HepG2 (cell line): ENCODE results near the gene TADA2B. TPM values are rescaled to one million over a fixed set of nuclear protein-coding genes. Genes with fewer than 3 reads are reported as not detected.
A peak's percentile ranks its signal among the peaks of the same experiment; 100 is the strongest.

Experiments used
- CENPT ChIP-seq: sonication (generic); formaldehyde crosslinking; IDR thresholded peaks from 2 replicates; pipeline ENCODE4 v1.8.0; 2022; ENCODE audit warnings: low read depth, mild to moderate bottlenecking, moderate library complexity, missing genetic modification reagents
- DZIP1 ChIP-seq: sonication (generic); formaldehyde crosslinking; IDR thresholded peaks from 2 replicates; pipeline ENCODE4 v1.5.0; 2020; ENCODE audit warnings: mild to moderate bottlenecking, missing genetic modification reagents
- ESRRA ChIP-seq: sonication (generic); formaldehyde crosslinking; IDR thresholded peaks from 2 replicates; pipeline ENCODE4 v1.5.1; 2020; ENCODE audit warnings: mild to moderate bottlenecking, low read depth, missing genetic modification reagents
- HOXA3 ChIP-seq: sonication (generic); formaldehyde crosslinking; IDR thresholded peaks from 2 replicates; pipeline ENCODE4 v1.5.0; 2020; ENCODE audit warnings: missing genetic modification reagents
- IRF1 ChIP-seq: sonication (generic); formaldehyde crosslinking; IDR thresholded peaks from 2 replicates; pipeline ENCODE4 v1.4.0; 2020; ENCODE audit warnings: low read depth, mild to moderate bottlenecking, missing genetic modification reagents
- MEIS1 ChIP-seq: sonication (generic); formaldehyde crosslinking; IDR thresholded peaks from 2 replicates; pipeline ENCODE4 v1.9.0; 2021; ENCODE audit warnings: mild to moderate bottlenecking, missing genetic modification reagents, moderate library complexity, borderline replicate concordance
- NKX3-1 ChIP-seq: sonication (generic); formaldehyde crosslinking; IDR thresholded peaks from 2 replicates; pipeline ENCODE4 v1.5.0; 2020; ENCODE audit warnings: missing genetic modification reagents
- PHF20 ChIP-seq: sonication (generic); formaldehyde crosslinking; IDR thresholded peaks from 2 replicates; pipeline ENCODE4 v1.5.0; 2020; ENCODE audit warnings: mild to moderate bottlenecking, missing genetic modification reagents
- POGK ChIP-seq: sonication (generic); formaldehyde crosslinking; conservative IDR thresholded peaks from 2 replicates; pipeline ENCODE4 v1.8.0; 2022; ENCODE audit warnings: mild to moderate bottlenecking, moderate library complexity, missing genetic modification reagents
- POLR2A ChIP-seq, 2 experiments: IDR thresholded peaks; 2 replicates each; pipeline ENCODE4 v1.6.1; 2011; ENCODE audit warnings: low read depth in 2 of 2, low read length in 2 of 2, mild to moderate bottlenecking in 1 of 2, moderate library complexity in 1 of 2; ENCODE audit not compliant: insufficient read depth in 1 of 2
- POLR2AphosphoS5 ChIP-seq: IDR thresholded peaks from 2 replicates; pipeline ENCODE4 v1.6.1; 2012; ENCODE audit warnings: low read depth, low read length
- PRMT3 ChIP-seq: sonication (generic); formaldehyde crosslinking; IDR thresholded peaks from 2 replicates; pipeline ENCODE4 v1.8.1; 2022; ENCODE audit warnings: low read depth, mild to moderate bottlenecking, moderate library complexity, missing genetic modification reagents, borderline replicate concordance
- SP140L ChIP-seq: sonication (generic); formaldehyde crosslinking; IDR thresholded peaks from 2 replicates; pipeline ENCODE4 v1.4.0; 2020; ENCODE audit warnings: missing genetic modification reagents, borderline replicate concordance
- U2AF1 ChIP-seq: fragments of 200-400 bp; formaldehyde crosslinking; optimal IDR thresholded peaks from 2 replicates; pipeline ENCODE3; 2017; ENCODE audit warnings: mild to moderate bottlenecking, low read depth, low read length
- ZBTB8A ChIP-seq: sonication (generic); formaldehyde crosslinking; IDR thresholded peaks from 2 replicates; pipeline ENCODE4 v1.4.0; 2020; ENCODE audit warnings: mild to moderate bottlenecking, low read depth, missing genetic modification reagents, borderline replicate concordance
- ZFP82 ChIP-seq: sonication (generic); formaldehyde crosslinking; IDR thresholded peaks from 2 replicates; pipeline ENCODE4 v1.5.1; 2020; ENCODE audit warnings: mild to moderate bottlenecking, missing genetic modification reagents, borderline replicate concordance
- ZNF512B ChIP-seq: sonication (generic); formaldehyde crosslinking; IDR thresholded peaks from 2 replicates; pipeline ENCODE4 v1.5.1; 2020; ENCODE audit warnings: missing genetic modification reagents, mild to moderate bottlenecking, borderline replicate concordance
- ZNF709 ChIP-seq: sonication (generic); formaldehyde crosslinking; IDR thresholded peaks from 2 replicates; pipeline ENCODE4 v1.5.0; 2020; ENCODE audit warnings: mild to moderate bottlenecking, missing genetic modification reagents
- ZNF747 ChIP-seq: sonication (generic); formaldehyde crosslinking; IDR thresholded peaks from 2 replicates; pipeline ENCODE4 v1.8.1; 2023; ENCODE audit warnings: missing genetic modification reagents, mild to moderate bottlenecking, borderline replicate concordance
- ZNF775 ChIP-seq: sonication (generic); formaldehyde crosslinking; IDR thresholded peaks from 2 replicates; pipeline ENCODE4 v1.4.0; 2020; ENCODE audit warnings: missing genetic modification reagents, mild to moderate bottlenecking, moderate library complexity, borderline replicate concordance
- ZNF839 ChIP-seq: sonication (generic); formaldehyde crosslinking; IDR thresholded peaks from 2 replicates; pipeline ENCODE4 v1.4.0; 2020; ENCODE audit warnings: missing genetic modification reagents, mild to moderate bottlenecking, borderline replicate concordance
- polyA plus RNA-seq, 8 experiments: library from polyadenylated mRNA; depleted of rRNA in 3 of 8; stranded (reverse) in 7 of 8; unstranded in 1 of 8; fragments of >200 nt; fragmentation: Illumina TruSeq in 4 of 8; extraction: Trizol in 4 of 8; gene quantifications; 2 replicates each; pipeline versions ENCODE4 v1.2.1 to v1.2.3, GENCODE V29; 2011 to 2016; ENCODE audit warnings: low read depth in 4 of 8, missing spikeins in 1 of 8, mixed read lengths in 1 of 8; ENCODE audit not compliant: insufficient read depth in 1 of 8
- total RNA-seq, 5 experiments: library from RNA; depleted of rRNA; stranded (reverse); fragments of >200 nt; fragmentation: Illumina TruSeq; extraction: Trizol; gene quantifications; 2 replicates each; pipeline ENCODE4 v1.2.3, GENCODE V29; 2016; ENCODE audit warnings: low read depth in 1 of 5

TADA2B gene
- total and polyA plus RNA-seq, 2 of the 13 experiments (the other 11 are each of a cell fraction or from before 2014, with no cell fraction given) = 4.6 to 8.9 TPM

- TF ChIP-seq NKX3-1 (CRISPR knock-in tag) = 0 out of 2 replicates have a peak, but pooled peaks have one; percentile 24
- TF ChIP-seq ZNF839 (CRISPR knock-in tag) = no peak
- no peak for TF ChIP-seq SP140L (CRISPR knock-in tag)
- no peak for TF ChIP-seq POLR2AphosphoS5
- no peak for TF ChIP-seq POLR2A (IDR thresholded peaks at IDR 0.05; ENCODE audit: insufficient read depth in 1 of 2, low read depth in 2 of 2, low read length in 2 of 2)
- no peak for TF ChIP-seq DZIP1
- no peak for TF ChIP-seq ZNF709
- TF ChIP-seq ZFP82 = no peak
- no peak for TF ChIP-seq MEIS1 (CRISPR knock-in tag)
- TF ChIP-seq IRF1 = no peak
- 0 out of 2 replicates have a peak, but pooled peaks have one; percentile 54 for TF ChIP-seq POGK (CRISPR knock-in tag)
- TF ChIP-seq ZNF747 = no peak
- no peak for TF ChIP-seq CENPT (CRISPR knock-in tag)
- TF ChIP-seq ESRRA (CRISPR knock-in tag) = no peak
- 0 out of 2 replicates have a peak, but pooled peaks have one; percentile 29 for TF ChIP-seq ZBTB8A (CRISPR knock-in tag)
- TF ChIP-seq HOXA3 = peak; percentile 36; the same call in 1 of the 2 replicates
- no peak for TF ChIP-seq PHF20 (CRISPR knock-in tag)
- TF ChIP-seq ZNF775 (CRISPR knock-in tag) = no peak
- no peak for TF ChIP-seq PRMT3 (CRISPR knock-in tag)
- no peak for TF ChIP-seq ZNF512B
- no peak for TF ChIP-seq U2AF1
Observed at GRCh38 chr4:7101692-7102515, 58.7 kb downstream of the TADA2B start (continued).
